ENCODE results near the gene VPS35.
A peak's percentile ranks its signal among the peaks of the same experiment; 100 is the strongest.
"Not testable (repeated sequence)": the region's sequence is repeated elsewhere in the genome, so short reads cannot be mapped to it uniquely, and the experiment has no call there.

VPS35 gene

GRCh38 chr16:46711106-46712058 lies 22.4 kb upstream of the VPS35 start:
- DNase-seq = no peak

GRCh38 chr16:46709469-46710005 lies 20.6 kb upstream of the VPS35 start:
- DNase-seq = no peak

- DNase-seq = no peak
Observed at GRCh38 chr16:46706642-46707041, 17.7 kb upstream of the VPS35 start.

- DNase-seq = no peak
Observed at GRCh38 chr16:46702030-46702429, 13.1 kb upstream of the VPS35 start.

- DNase-seq = no peak
Observed at GRCh38 chr16:46701615-46702014, 12.6 kb upstream of the VPS35 start.

- DNase-seq = no peak
Observed at GRCh38 chr16:46700048-46700447, 11.1 kb upstream of the VPS35 start.

GRCh38 chr16:46696957-46697356 lies 8.0 kb upstream of the VPS35 start:
- no peak for DNase-seq

GRCh38 chr16:46695937-46696336 lies 7.0 kb upstream of the VPS35 start:
- DNase-seq = no peak

- DNase-seq = no peak
Observed at GRCh38 chr16:46693598-46693997, 4.6 kb upstream of the VPS35 start.

GRCh38 chr16:46691726-46692125 lies 2.7 kb upstream of the VPS35 start:
- DNase-seq = no peak

GRCh38 chr16:46690281-46691178 lies 1.6 kb upstream of the VPS35 start:
- DNase-seq = no peak

- DNase-seq = peak; percentile 91
Observed at GRCh38 chr16:46689365-46690280, 645 bp upstream of the VPS35 start, which contains the start of gene ORC6. ORC6 (plus strand) TSS chr16:46689659; CDS start chr16:46689706, 47 bp downstream.

- DNase-seq = peak; percentile 32
Observed at GRCh38 chr16:46688101-46688653, 801 bp downstream of the VPS35 start.

- DNase-seq = no peak
Observed at GRCh38 chr16:46687486-46687885, 1.5 kb downstream of the VPS35 start.

GRCh38 chr16:46686815-46687473 lies 2.0 kb downstream of the VPS35 start:
- no peak for DNase-seq

GRCh38 chr16:46681867-46682266 lies 7.1 kb downstream of the VPS35 start:
- DNase-seq = not testable (repeated sequence)

GRCh38 chr16:46677943-46678342 lies 11.0 kb downstream of the VPS35 start:
- not testable (repeated sequence) for DNase-seq

GRCh38 chr16:46673320-46674013 lies 15.5 kb downstream of the VPS35 start:
- DNase-seq = peak; percentile 46

- no peak for DNase-seq
Observed at GRCh38 chr16:46662123-46662522, 26.9 kb downstream of the VPS35 start.

GRCh38 chr16:46658925-46659324 lies 30.1 kb downstream of the VPS35 start:
- no peak for DNase-seq

GRCh38 chr16:46651305-46651704 lies 37.7 kb downstream of the VPS35 start:
- DNase-seq = no peak

Data from NCI-H748 treated with DMSO at 0.1 percent for 48 hours (cell line).